PC-9 (cell line): ENCODE data around the gene DPEP1.

ENCODE experiments used
- EZH2 ChIP-seq: fragments of 200-600 bp; sonication (generic); IDR thresholded peaks from 2 replicates; pipeline ENCODE4 v1.8.0; 2017; ENCODE audit warnings: antibody characterized with exemption, low read depth
- TF ChIP-seq, protein P1 (sequence below): fragments of 200-600 bp; sonication (generic); conservative IDR thresholded peaks from 2 replicates; pipeline ENCODE4 v1.6.1; 2017; ENCODE audit warnings: mixed run types, antibody characterized with exemption, mild to moderate bottlenecking, moderate library complexity

DNA sequence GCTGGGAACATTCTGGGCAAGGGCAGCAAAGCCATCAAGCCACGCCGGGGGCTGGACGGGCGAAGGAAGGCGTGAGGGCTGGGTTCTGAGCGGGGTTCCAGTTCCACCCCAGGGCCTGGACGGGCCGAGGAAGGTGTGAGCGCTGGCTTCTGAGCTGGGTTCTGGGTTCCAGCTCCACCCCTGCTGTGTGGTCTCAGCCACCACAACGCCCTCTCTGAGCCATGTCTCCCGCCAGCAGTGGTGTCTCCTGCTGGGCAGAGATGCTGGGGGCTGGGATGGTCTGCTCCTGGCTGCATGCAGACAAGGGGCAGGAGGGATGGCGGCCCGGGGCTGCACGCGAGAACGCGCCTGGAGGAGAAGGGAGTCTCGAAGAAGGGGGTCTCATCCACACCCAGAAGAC, 41.8 kb upstream of the DPEP1 start:
- TF ChIP-seq, protein P1, sequence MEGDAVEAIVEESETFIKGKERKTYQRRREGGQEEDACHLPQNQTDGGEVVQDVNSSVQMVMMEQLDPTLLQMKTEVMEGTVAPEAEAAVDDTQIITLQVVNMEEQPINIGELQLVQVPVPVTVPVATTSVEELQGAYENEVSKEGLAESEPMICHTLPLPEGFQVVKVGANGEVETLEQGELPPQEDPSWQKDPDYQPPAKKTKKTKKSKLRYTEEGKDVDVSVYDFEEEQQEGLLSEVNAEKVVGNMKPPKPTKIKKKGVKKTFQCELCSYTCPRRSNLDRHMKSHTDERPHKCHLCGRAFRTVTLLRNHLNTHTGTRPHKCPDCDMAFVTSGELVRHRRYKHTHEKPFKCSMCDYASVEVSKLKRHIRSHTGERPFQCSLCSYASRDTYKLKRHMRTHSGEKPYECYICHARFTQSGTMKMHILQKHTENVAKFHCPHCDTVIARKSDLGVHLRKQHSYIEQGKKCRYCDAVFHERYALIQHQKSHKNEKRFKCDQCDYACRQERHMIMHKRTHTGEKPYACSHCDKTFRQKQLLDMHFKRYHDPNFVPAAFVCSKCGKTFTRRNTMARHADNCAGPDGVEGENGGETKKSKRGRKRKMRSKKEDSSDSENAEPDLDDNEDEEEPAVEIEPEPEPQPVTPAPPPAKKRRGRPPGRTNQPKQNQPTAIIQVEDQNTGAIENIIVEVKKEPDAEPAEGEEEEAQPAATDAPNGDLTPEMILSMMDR, result no peak
- no peak for TF ChIP-seq EZH2
